Neural cell (in vitro differentiated cells): ENCODE measurements around the gene DNMBP. TPM values are rescaled to one million over a fixed set of nuclear protein-coding genes. Genes with fewer than 3 reads are reported as not detected.
"Not testable (repeated sequence)": the region's sequence is repeated elsewhere in the genome, so short reads cannot be mapped to it uniquely, and the experiment has no call there.

Experiments
- H2AFZ ChIP-seq: fragments of 200-600, 300-800 bp; sonication (generic), shearing (Covaris generic); 2 replicates; pipeline ENCODE4 v1.6.0; 2014; ENCODE audit warnings: low read depth, mild to moderate bottlenecking, antibody characterized with exemption, low read length, moderate library complexity
- H3F3A ChIP-seq: fragments of 200-600 bp; shearing (Covaris generic); 2 replicates; pipeline ENCODE4 v1.6.1; 2016; ENCODE audit warnings: mild to moderate bottlenecking, moderate library complexity, mixed read lengths, antibody characterized with exemption, low read length; ENCODE audit not compliant: insufficient read depth, poor library complexity, severe bottlenecking
- H3K27ac ChIP-seq: fragments of 200-600, 300-800 bp; sonication (generic), shearing (Covaris generic); 2 replicates; pipeline ENCODE4 v1.5.1; 2014; ENCODE audit warnings: mild to moderate bottlenecking, low read length, moderate library complexity
- H3K27me3 ChIP-seq: fragments of 300-800, 200-600 bp; sonication (generic), shearing (Covaris generic); 2 replicates; pipeline ENCODE4 v1.6.0; 2014; ENCODE audit warnings: mild to moderate bottlenecking, low read depth, low read length, moderate library complexity; ENCODE audit not compliant: insufficient read depth
- H3K36me3 ChIP-seq: fragments of 300-800, 200-600 bp; sonication (generic), shearing (Covaris generic); 2 replicates; pipeline ENCODE4 v1.5.1; 2014; ENCODE audit warnings: mild to moderate bottlenecking, antibody characterized with exemption, low read length, moderate library complexity; ENCODE audit not compliant: insufficient read depth
- H3K4me2 ChIP-seq: fragments of 300-800, 200-600 bp; sonication (generic), shearing (Covaris generic); 2 replicates; pipeline ENCODE4 v1.6.0; 2014; ENCODE audit warnings: mild to moderate bottlenecking, low read length
- H3K4me3 ChIP-seq: fragments of 300-800, 200-600 bp; sonication (generic), shearing (Covaris generic); 2 replicates; pipeline ENCODE4 v1.5.1; 2014; ENCODE audit warnings: mild to moderate bottlenecking, low read length, moderate library complexity
- H3K79me2 ChIP-seq: fragments of 200-600 bp; shearing (Covaris generic); replicated peaks from 2 replicates; pipeline ENCODE4 v1.6.0; 2014; ENCODE audit warnings: mild to moderate bottlenecking, low read length, moderate library complexity; ENCODE audit not compliant: insufficient read depth
- H3K9ac ChIP-seq: fragments of 300-800, 200-600 bp; sonication (generic), shearing (Covaris generic); 2 replicates; pipeline ENCODE4 v1.6.1; 2016; ENCODE audit warnings: mild to moderate bottlenecking, low read length, mixed read lengths
- H3K9me2 ChIP-seq: fragments of 200-600 bp; shearing (Covaris generic); 2 replicates; pipeline ENCODE4 v1.6.1; 2016; ENCODE audit warnings: mild to moderate bottlenecking, low read length, mixed read lengths; ENCODE audit not compliant: insufficient read depth
- H3K9me3 ChIP-seq: fragments of 200-600, 300-800 bp; sonication (generic), shearing (Covaris generic); 2 replicates; pipeline ENCODE4 v1.6.1; 2016; ENCODE audit warnings: mild to moderate bottlenecking, mixed run types, low read length, moderate library complexity, mixed read lengths
- H4K20me1 ChIP-seq: fragments of 200-600 bp; shearing (Covaris generic); 2 replicates; pipeline ENCODE4 v1.6.1; 2016; ENCODE audit warnings: mild to moderate bottlenecking, mixed run types; ENCODE audit not compliant: insufficient read depth
- CTCF ChIP-seq: fragments of 450-650 bp; IDR thresholded peaks from 2 replicates; pipeline ENCODE4 v1.5.1; 2014; ENCODE audit warnings: antibody characterized with exemption, mild to moderate bottlenecking, moderate library complexity; ENCODE audit not compliant: poor library complexity, severe bottlenecking
- EP300 ChIP-seq: fragments of 450-650 bp; conservative IDR thresholded peaks from 2 replicates; pipeline ENCODE4 v1.6.1; 2014; ENCODE audit warnings: antibody characterized with exemption, mild to moderate bottlenecking, moderate library complexity; ENCODE audit not compliant: poor library complexity, severe bottlenecking
- EZH2 ChIP-seq: fragments of 200-600, 300-800 bp; shearing (Covaris generic), sonication (generic); IDR thresholded peaks from 2 replicates; pipeline ENCODE4 v1.6.1; 2014; ENCODE audit warnings: antibody characterized with exemption, low read length, borderline replicate concordance, mild to moderate bottlenecking; ENCODE audit not compliant: insufficient read depth, poor library complexity, severe bottlenecking
- MXI1 ChIP-seq: fragments of 450-650 bp; conservative IDR thresholded peaks from 2 replicates; pipeline ENCODE4 v1.6.1; 2014; ENCODE audit warnings: antibody characterized with exemption, mild to moderate bottlenecking; ENCODE audit not compliant: poor library complexity, severe bottlenecking
- POLR2AphosphoS5 ChIP-seq: IDR thresholded peaks from 2 replicates; pipeline ENCODE4 v1.6.1; 2012
- RAD21 ChIP-seq: fragments of 450-650 bp; conservative IDR thresholded peaks from 2 replicates; pipeline ENCODE4 v1.6.1; 2014; ENCODE audit warnings: antibody characterized with exemption, mild to moderate bottlenecking, moderate library complexity
- REST ChIP-seq: IDR thresholded peaks from 2 replicates; pipeline ENCODE4 v1.6.1; 2012; ENCODE audit warnings: borderline replicate concordance
- SMC3 ChIP-seq: fragments of 450-650 bp; conservative IDR thresholded peaks from 2 replicates; pipeline ENCODE4 v1.6.1; 2014; ENCODE audit warnings: antibody characterized with exemption, mild to moderate bottlenecking, moderate library complexity; ENCODE audit not compliant: poor library complexity
- TAF1 ChIP-seq: IDR thresholded peaks from 2 replicates; pipeline ENCODE4 v1.6.1; 2012; ENCODE audit warnings: low read depth
- polyA plus RNA-seq: library from polyadenylated mRNA; depleted of rRNA; stranded (reverse); fragments of >200 nt; gene quantifications from 2 replicates; pipeline ENCODE4 v1.2.3, GENCODE V29; 2014

DNMBP gene
- polyA plus RNA-seq, 1 donor from 2014 or later: 2.3 TPM

DNA sequence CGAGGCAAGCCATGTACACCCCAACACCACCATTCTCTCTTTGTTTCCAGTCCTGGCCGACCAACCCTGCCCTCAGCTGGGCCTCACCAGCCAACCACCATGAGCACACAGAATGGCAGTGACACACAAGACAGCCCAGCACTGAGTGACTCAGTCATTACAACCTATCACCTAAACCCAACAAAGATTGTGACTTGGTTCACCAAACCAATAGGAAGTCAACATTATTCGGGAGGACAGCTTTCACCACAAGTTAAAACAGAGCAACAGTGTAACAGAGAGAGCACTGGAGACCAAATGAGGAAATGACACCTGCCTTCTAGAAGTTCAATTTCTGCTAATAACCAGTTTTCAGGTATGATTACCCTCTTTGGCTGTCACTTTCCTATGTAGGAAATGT is 72.1 kb downstream of the DNMBP start:
- TF ChIP-seq REST: no peak
- no peak for TF ChIP-seq EP300
- TF ChIP-seq CTCF: no peak
- no peak for TF ChIP-seq POLR2AphosphoS5
- TF ChIP-seq SMC3: no peak
- no peak for TF ChIP-seq RAD21
- TF ChIP-seq MXI1: no peak
- no peak for TF ChIP-seq EZH2
- TF ChIP-seq TAF1: no peak
- no peak overlapping the region for H3K4me3 ChIP-seq
- H3K79me2 ChIP-seq: no peaks in the 10 kb centered on the region
- H3K36me3 ChIP-seq: no peaks in the 10 kb centered on the region
- H3F3A ChIP-seq: no peaks in the 10 kb centered on the region
- H3K4me2 ChIP-seq: no peak overlapping the region
- H3K9me3 ChIP-seq: no peaks in the 10 kb centered on the region
- H2AFZ ChIP-seq: no peak overlapping the region
- no peaks in the 10 kb centered on the region for H3K9me2 ChIP-seq
- H3K27me3 ChIP-seq: no peaks in the 10 kb centered on the region
- H3K9ac ChIP-seq: no peak overlapping the region
- no peak overlapping the region for H3K27ac ChIP-seq
- no peaks in the 10 kb centered on the region for H4K20me1 ChIP-seq

DNA sequence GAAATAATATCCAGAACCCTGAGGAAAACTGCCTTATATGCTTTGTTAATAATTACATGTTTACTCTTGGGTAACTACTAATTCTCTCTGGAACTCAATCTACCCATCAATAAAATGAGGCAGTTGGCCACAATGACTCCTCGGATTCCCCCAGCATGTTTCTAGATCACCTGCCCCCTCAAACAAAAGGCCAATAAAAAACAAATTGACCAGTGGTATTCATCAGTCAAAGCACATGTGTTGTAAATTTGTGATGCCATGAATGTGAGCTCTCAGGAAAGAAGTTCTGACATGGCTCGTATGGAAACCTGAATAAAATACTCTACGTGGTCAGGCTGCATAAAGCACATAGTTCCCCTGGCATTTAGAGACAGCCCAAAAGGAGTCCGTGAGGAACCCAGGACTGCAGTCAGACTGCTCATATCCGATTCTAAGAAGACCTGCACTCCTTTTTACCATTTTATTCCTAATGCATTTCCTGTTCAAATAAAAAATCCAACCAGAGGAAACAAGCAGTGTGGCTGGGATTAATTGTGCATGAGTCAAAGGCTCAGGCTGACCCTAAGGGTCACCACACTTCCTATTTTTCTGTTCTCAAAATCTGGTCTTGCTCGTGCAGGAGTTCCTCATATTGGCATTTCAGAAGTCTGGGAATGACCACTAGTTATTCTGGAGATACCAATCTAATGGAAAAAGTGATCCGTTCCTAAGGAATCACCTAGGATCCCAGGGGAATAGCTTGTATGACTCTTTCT is 77.4 kb downstream of the DNMBP start:
- not testable (repeated sequence) for H3K9me3 ChIP-seq, H3K36me3 ChIP-seq, H3K9me2 ChIP-seq, H3K4me3 ChIP-seq, H4K20me1 ChIP-seq, H2AFZ ChIP-seq, H3F3A ChIP-seq, H3K9ac ChIP-seq, H3K79me2 ChIP-seq, H3K27ac ChIP-seq, H3K4me2 ChIP-seq, H3K27me3 ChIP-seq
